ENCODE results near the gene DENND2C.
"Not testable (repeated sequence)": the region's sequence is repeated elsewhere in the genome, so short reads cannot be mapped to it uniquely, and the experiment has no call there.

DENND2C gene

GRCh38 chr1:114589122-114589521, 80.7 kb downstream of the DENND2C start:
- DNase-seq, result no peak

GRCh38 chr1:114588196-114588689, 81.6 kb downstream of the DENND2C start:
- DNase-seq, result no peak

- DNase-seq, result no peak
These were observed 82.5 kb downstream of the DENND2C start for GRCh38 chr1:114587203-114587991.

GRCh38 chr1:114586513-114587047, 83.3 kb downstream of the DENND2C start:
- DNase-seq, result no peak

- no peak for DNase-seq
These were observed 84.6 kb downstream of the DENND2C start for GRCh38 chr1:114585231-114585630.

- DNase-seq, result peak; percentile 94
These were observed 88.2 kb downstream of the DENND2C start, which contains the start of gene BCAS2 for GRCh38 chr1:114581335-114582287. BCAS2 (minus strand) TSS chr1:114581615; CDS start chr1:114581591, 24 bp downstream.

GRCh38 chr1:114574365-114574764, 95.5 kb downstream of the DENND2C start:
- no peak for DNase-seq

- no peak for DNase-seq
These were observed 105.7 kb downstream of the DENND2C start for GRCh38 chr1:114564141-114564540.

GRCh38 chr1:114562978-114563510, 106.8 kb downstream of the DENND2C start:
- DNase-seq, result not testable (repeated sequence)

GRCh38 chr1:114561333-114561732, 108.5 kb downstream of the DENND2C start:
- no peak for DNase-seq

- DNase-seq, result no peak
These were observed 110.5 kb downstream of the DENND2C start for GRCh38 chr1:114559356-114559755.

GRCh38 chr1:114558544-114558943, 111.3 kb downstream of the DENND2C start:
- DNase-seq, result peak; percentile 4

GRCh38 chr1:114554577-114554976, 115.3 kb downstream of the DENND2C start:
- DNase-seq, result no peak

GRCh38 chr1:114552106-114552639, 117.7 kb downstream of the DENND2C start:
- no peak for DNase-seq

- no peak for DNase-seq
These were observed 118.4 kb downstream of the DENND2C start for GRCh38 chr1:114551400-114551799.

- DNase-seq, result no peak
These were observed 119.5 kb downstream of the DENND2C start for GRCh38 chr1:114550336-114550735.

- no peak for DNase-seq
These were observed 120.7 kb downstream of the DENND2C start for GRCh38 chr1:114549137-114549536.

GRCh38 chr1:114547076-114547475, 122.8 kb downstream of the DENND2C start:
- DNase-seq, result no peak

- DNase-seq, result no peak
These were observed 124.1 kb downstream of the DENND2C start for GRCh38 chr1:114545796-114546195.

- DNase-seq, result no peak
These were observed 124.5 kb downstream of the DENND2C start for GRCh38 chr1:114545315-114545714.

- DNase-seq, result no peak
These were observed 129.0 kb downstream of the DENND2C start for GRCh38 chr1:114540821-114541220.

GRCh38 chr1:114540272-114540671, 129.6 kb downstream of the DENND2C start:
- no peak for DNase-seq

- no peak for DNase-seq
These were observed 133.8 kb downstream of the DENND2C start for GRCh38 chr1:114536043-114536442.
